Suprapubic skin (tissue), 4 donors: Measurements from ENCODE around the gene HSPG2. TPM values are rescaled to one million over a fixed set of nuclear protein-coding genes. Genes with fewer than 3 reads are reported as not detected.

Experiments used
- DNase-seq, 2 donors: peaks; one replicate each; pipeline ENCODE4 v3.0.0-alpha.2; 2019; ENCODE audit warnings: low spot score in 2 of 2
- H3K27ac ChIP-seq: fragments of 200-600 bp; sonication (generic); one replicate; pipeline ENCODE4 v1.5.1; 2019
- H3K27me3 ChIP-seq: fragments of 200-600 bp; sonication (generic); one replicate; pipeline ENCODE4 v1.5.1; 2019
- H3K36me3 ChIP-seq: fragments of 200-600 bp; sonication (generic); one replicate; pipeline ENCODE4 v1.5.1; 2019
- H3K4me1 ChIP-seq: fragments of 200-600 bp; sonication (generic); one replicate; pipeline ENCODE4 v1.5.1; 2019
- H3K4me3 ChIP-seq: fragments of 200-600 bp; sonication (generic); one replicate; pipeline ENCODE4 v1.5.1; 2019; ENCODE audit warnings: mild to moderate bottlenecking
- H3K9me3 ChIP-seq: fragments of 200-600 bp; sonication (generic); one replicate; pipeline ENCODE4 v1.5.1; 2019
- EP300 ChIP-seq: sonication (generic); formaldehyde crosslinking; IDR thresholded peaks from one replicate; pipeline ENCODE4 v1.6.1; 2017; ENCODE audit warnings: antibody characterized with exemption
- POLR2A ChIP-seq, 2 donors: fragments of 450-650 bp; IDR thresholded peaks; one replicate each; pipeline ENCODE4 v1.6.1; 2017; ENCODE audit warnings: antibody characterized with exemption in 2 of 2, mild to moderate bottlenecking in 2 of 2, moderate library complexity in 2 of 2
- POLR2AphosphoS5 ChIP-seq, 3 donors: sonication (generic); formaldehyde crosslinking; IDR thresholded peaks; one replicate each; pipeline ENCODE4 v1.6.1; 2017; ENCODE audit warnings: antibody characterized with exemption in 3 of 3
- WGBS: methylation state at CpG from one replicate; pipeline ENCODE4 v1.1.5; 2018; 5-methylcytosine and 5-hydroxymethylcytosine counted together
- total RNA-seq, 4 donors: library from RNA; depleted of rRNA; stranded (reverse); fragments of >200 nt; gene quantifications; one replicate each; pipeline ENCODE4 v1.1.0, GENCODE V29; 2016
- TF ChIP-seq, protein P1 (sequence below), 2 donors: fragments of 200-600 bp in 1 of 2; fragments of 450-650 bp in 1 of 2; sonication (generic) in 1 of 2; IDR thresholded peaks; one replicate each; pipeline ENCODE4 v1.5.1; 2016 to 2019; ENCODE audit warnings: antibody characterized with exemption in 2 of 2, mild to moderate bottlenecking in 1 of 2, moderate library complexity in 1 of 2

HSPG2 gene
- total RNA-seq, 4 donors from 2014 or later, result 97.5 to 164 (median 131) TPM

DNA sequence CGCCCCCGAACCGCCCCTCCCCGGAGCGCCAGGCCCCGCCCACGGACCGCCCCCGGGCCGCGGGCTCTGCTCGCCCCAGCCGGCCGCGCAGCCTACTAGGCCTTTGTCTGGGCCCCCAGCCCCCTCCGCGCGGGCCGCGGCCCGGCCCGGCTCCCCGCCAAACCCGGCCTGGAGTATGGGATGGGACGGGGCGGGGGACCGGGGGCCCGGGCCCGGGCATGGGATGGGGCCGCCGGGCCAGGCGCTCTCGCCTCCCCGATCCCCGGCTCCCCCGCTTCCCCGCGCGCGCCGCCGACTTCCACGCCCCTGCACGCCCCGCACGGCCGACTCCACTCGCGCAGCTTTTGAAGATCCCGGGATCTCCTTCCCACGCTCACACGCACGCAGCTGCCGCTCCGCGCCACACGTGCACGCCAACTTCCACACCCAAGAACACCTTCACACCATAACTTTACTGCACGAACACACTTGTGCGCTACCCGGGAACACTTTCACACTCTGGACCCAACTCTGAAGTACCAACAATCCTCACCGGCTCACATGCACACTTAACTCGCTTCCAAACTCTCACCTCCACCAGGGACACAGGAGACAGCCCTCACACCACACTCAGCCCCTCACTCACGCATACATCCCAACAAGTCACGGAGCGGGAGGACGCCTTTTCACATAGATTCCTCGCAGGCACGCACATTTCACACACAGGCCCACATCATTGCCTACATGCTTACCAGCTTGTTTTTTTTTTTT is 437 bp upstream of the HSPG2 start:
- TF ChIP-seq POLR2AphosphoS5 (IDR thresholded peaks at IDR 0.05) (no peak), POLR2A (IDR thresholded peaks at IDR 0.05) (no peak), EP300 (no peak)
- TF ChIP-seq, protein P1, sequence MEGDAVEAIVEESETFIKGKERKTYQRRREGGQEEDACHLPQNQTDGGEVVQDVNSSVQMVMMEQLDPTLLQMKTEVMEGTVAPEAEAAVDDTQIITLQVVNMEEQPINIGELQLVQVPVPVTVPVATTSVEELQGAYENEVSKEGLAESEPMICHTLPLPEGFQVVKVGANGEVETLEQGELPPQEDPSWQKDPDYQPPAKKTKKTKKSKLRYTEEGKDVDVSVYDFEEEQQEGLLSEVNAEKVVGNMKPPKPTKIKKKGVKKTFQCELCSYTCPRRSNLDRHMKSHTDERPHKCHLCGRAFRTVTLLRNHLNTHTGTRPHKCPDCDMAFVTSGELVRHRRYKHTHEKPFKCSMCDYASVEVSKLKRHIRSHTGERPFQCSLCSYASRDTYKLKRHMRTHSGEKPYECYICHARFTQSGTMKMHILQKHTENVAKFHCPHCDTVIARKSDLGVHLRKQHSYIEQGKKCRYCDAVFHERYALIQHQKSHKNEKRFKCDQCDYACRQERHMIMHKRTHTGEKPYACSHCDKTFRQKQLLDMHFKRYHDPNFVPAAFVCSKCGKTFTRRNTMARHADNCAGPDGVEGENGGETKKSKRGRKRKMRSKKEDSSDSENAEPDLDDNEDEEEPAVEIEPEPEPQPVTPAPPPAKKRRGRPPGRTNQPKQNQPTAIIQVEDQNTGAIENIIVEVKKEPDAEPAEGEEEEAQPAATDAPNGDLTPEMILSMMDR (IDR thresholded peaks at IDR 0.05), result no peak
- Histone ChIP-seq H3K4me1 (peaks cover 87% of the 10 kb centered on the region), H3K4me3 (peak overlapping the region; percentile 80), H3K9me3 (no peaks in the 10 kb centered on the region), H3K27me3 (no peaks in the 10 kb centered on the region), H3K27ac (peak overlapping the region; percentile 89), H3K36me3 (no peaks in the 10 kb centered on the region)
- 30% methylated on average over 14 of the region's 69 CpGs for WGBS
- DNase-seq, result no peak

DNA sequence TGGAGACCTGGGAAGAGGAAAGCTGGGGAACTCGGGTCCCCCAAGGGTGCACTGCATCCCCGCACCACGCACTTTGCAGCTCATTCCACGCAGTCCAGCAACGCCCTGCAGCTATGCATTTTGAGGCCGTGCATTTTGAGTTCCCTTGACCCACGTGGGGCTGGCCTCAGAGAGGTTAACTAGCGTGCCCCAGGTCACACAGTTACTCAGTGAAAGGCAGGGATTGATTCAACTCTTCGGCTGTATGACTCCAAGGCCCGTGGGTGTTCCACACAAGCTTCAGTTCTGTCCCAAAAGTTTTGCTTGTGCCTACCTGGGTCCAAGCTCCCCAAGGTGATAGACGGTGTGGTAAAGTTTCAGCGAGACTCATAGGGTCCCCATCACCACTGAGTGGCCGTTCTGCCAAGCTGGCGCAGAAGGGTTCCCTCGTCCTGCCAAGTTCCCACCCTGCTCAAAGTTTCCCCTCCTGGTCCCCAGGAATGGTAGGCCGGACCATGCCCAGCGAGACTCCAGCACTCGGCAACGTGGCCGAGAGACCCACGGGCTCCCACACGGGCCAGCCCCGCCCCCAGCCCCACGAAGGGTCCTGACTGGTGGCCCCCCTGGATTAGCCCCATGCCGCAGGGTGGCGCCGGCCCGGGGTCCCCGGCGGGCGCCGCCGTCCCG is 611 bp downstream of the HSPG2 start:
- Histone ChIP-seq H3K4me3 (peak overlapping the region; percentile 80), H3K27me3 (no peaks in the 10 kb centered on the region), H3K9me3 (no peaks in the 10 kb centered on the region), H3K4me1 (peaks cover 91% of the 10 kb centered on the region), H3K27ac (peak overlapping the region; percentile 90), H3K36me3 (no peaks in the 10 kb centered on the region)
- TF ChIP-seq POLR2A (IDR thresholded peaks at IDR 0.05) (no peak), POLR2AphosphoS5 (IDR thresholded peaks at IDR 0.05) (no peak), EP300 (no peak)
- TF ChIP-seq, protein P1 (IDR thresholded peaks at IDR 0.05), result no peak
- no peak for DNase-seq
- WGBS, result 8% methylated on average over 10 of the region's 34 CpGs

DNA sequence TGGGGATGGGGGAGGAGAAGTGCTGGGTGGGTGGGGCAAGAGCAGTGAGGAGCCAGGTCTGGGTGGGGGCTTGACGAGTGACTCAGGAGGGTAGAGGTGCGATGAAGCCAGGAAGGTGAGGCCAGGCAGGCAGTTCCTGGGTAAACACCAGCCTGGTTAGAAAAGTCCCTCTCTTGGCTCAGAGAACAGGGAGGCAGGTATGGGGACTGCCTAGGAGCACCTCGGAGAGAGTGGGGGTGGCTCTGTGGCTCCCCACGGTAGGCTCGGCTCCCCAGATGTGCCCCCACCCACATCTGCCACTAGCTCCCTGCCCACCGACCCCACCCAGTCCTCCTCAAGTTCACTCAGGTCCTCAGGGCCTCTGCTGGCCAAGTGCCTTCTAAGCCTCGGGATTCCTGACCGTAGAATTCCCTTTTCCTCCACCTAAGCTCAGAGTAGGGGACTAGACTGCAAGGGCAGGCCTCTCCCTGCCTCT is 1.2 kb downstream of the HSPG2 start:
- DNase-seq, result no peak
- peak overlapping the region; percentile 90 for H3K27ac ChIP-seq
- WGBS, result 4% methylated on average over 8 of the region's 8 CpGs
- H3K36me3 ChIP-seq, result no peaks in the 10 kb centered on the region
- H3K9me3 ChIP-seq, result no peaks in the 10 kb centered on the region
- no peaks in the 10 kb centered on the region for H3K27me3 ChIP-seq
- peaks cover 93% of the 10 kb centered on the region for H3K4me1 ChIP-seq
- TF ChIP-seq, protein P1 (IDR thresholded peaks at IDR 0.05), result no peak
- no peak for TF ChIP-seq POLR2A (IDR thresholded peaks at IDR 0.05)
- no peak for TF ChIP-seq EP300
- H3K4me3 ChIP-seq, result peak overlapping the region; percentile 80

DNA sequence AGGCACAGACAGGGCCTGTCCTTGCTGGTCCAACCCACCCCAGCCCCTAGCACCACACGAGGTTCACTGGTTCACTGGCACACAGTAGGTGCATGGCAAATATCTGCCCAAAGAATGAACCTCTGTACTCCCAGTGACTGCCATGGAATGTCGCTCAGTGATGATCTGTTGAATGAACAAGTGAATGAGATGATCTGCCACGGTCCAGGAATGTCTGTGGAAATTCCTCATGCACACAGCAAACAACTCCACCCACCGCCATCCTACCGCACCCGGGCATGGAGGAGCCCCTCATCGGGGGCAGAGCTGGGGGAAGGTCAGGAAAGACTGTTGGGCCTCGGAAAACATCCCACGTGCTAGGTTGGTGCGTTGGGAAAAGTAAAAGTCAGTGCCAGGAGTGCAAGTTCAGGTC is 1.7 kb downstream of the HSPG2 start:
- Histone ChIP-seq H3K27ac (peak overlapping the region; percentile 90), H3K4me1 (peaks cover 92% of the 10 kb centered on the region), H3K27me3 (no peaks in the 10 kb centered on the region), H3K4me3 (peak overlapping the region; percentile 80), H3K36me3 (no peaks in the 10 kb centered on the region), H3K9me3 (no peaks in the 10 kb centered on the region)
- DNase-seq, result no peak
- WGBS, result 15% methylated on average over 8 of the region's 10 CpGs
- TF ChIP-seq POLR2A (IDR thresholded peaks at IDR 0.05) (no peak), POLR2AphosphoS5 (IDR thresholded peaks at IDR 0.05) (no peak)
- TF ChIP-seq, protein P1 (IDR thresholded peaks at IDR 0.05), result no peak
